Rectal smooth muscle tissue (tissue), 1 donor: Measurements from ENCODE around the gene MIEN1.
"Not testable (repeated sequence)": the region's sequence is repeated elsewhere in the genome, so short reads cannot be mapped to it uniquely, and the experiment has no call there.

Experiments
- H3K27ac ChIP-seq: one replicate; pipeline ENCODE4 v1.7.0; 2013; ENCODE audit warnings: low read depth, low read length, inconsistent platforms
- H3K27me3 ChIP-seq: one replicate; pipeline ENCODE4 v1.7.0; 2013; ENCODE audit warnings: low read length; ENCODE audit not compliant: control insufficient read depth, insufficient read depth
- H3K36me3 ChIP-seq: one replicate; pipeline ENCODE4 v1.7.0; 2013; ENCODE audit warnings: low read length; ENCODE audit not compliant: control insufficient read depth, insufficient read depth
- H3K4me1 ChIP-seq: one replicate; pipeline ENCODE4 v1.7.0; 2013; ENCODE audit warnings: low read length; ENCODE audit not compliant: control insufficient read depth, insufficient read depth
- H3K4me3 ChIP-seq: one replicate; pipeline ENCODE4 v1.7.0; 2013; ENCODE audit warnings: low read length
- H3K9ac ChIP-seq: one replicate; pipeline ENCODE4 v1.7.0; 2013; ENCODE audit warnings: low read length

Gene MIEN1

DNA sequence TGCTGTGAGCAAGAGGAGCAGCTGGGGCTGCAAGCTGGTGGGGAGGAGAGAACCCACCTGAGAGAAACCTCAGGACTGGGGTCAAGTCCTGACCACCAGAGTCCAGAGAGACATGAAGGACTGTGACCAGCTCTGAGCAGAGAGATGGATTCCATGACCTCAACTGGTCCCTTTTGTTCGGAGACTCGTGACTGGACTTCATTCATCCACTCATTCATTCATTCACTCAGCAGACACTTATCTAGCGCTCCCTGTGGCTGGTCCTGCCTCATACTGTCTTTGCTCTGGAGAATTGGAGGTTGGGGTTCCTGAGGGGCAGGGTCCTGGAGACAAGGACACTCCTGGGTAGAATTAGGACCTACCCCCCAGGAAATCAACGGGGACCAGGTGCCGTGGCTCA, 26.4 kb downstream of the MIEN1 start:
- H3K4me1 ChIP-seq, result peaks cover 5% of the 10 kb centered on the region
- peaks cover 5% of the 10 kb centered on the region for H3K36me3 ChIP-seq
- H3K9ac ChIP-seq, result no peak overlapping the region
- no peak overlapping the region for H3K27ac ChIP-seq
- H3K27me3 ChIP-seq, result no peaks in the 10 kb centered on the region
- H3K4me3 ChIP-seq, result no peak overlapping the region

- no peak overlapping the region for H3K27ac ChIP-seq
- H3K27me3 ChIP-seq, result no peaks in the 10 kb centered on the region
- no peak overlapping the region for H3K4me3 ChIP-seq
Observed at GRCh38 chr17:39702901-39703893, 27.1 kb downstream of the MIEN1 start.

GRCh38 chr17:39701784-39702422, 28.4 kb downstream of the MIEN1 start:
- H3K36me3 ChIP-seq, result no peaks in the 10 kb centered on the region
- no peak overlapping the region for H3K27ac ChIP-seq
- H3K9ac ChIP-seq, result no peak overlapping the region
- peaks cover 5% of the 10 kb centered on the region for H3K4me1 ChIP-seq
- no peak overlapping the region for H3K4me3 ChIP-seq
- no peaks in the 10 kb centered on the region for H3K27me3 ChIP-seq

More at GRCh38 chr17:39702901-39703893, 27.1 kb downstream of the MIEN1 start:
- H3K4me1 ChIP-seq, result peaks cover 5% of the 10 kb centered on the region
- peaks cover 5% of the 10 kb centered on the region for H3K36me3 ChIP-seq
- no peak overlapping the region for H3K9ac ChIP-seq

DNA sequence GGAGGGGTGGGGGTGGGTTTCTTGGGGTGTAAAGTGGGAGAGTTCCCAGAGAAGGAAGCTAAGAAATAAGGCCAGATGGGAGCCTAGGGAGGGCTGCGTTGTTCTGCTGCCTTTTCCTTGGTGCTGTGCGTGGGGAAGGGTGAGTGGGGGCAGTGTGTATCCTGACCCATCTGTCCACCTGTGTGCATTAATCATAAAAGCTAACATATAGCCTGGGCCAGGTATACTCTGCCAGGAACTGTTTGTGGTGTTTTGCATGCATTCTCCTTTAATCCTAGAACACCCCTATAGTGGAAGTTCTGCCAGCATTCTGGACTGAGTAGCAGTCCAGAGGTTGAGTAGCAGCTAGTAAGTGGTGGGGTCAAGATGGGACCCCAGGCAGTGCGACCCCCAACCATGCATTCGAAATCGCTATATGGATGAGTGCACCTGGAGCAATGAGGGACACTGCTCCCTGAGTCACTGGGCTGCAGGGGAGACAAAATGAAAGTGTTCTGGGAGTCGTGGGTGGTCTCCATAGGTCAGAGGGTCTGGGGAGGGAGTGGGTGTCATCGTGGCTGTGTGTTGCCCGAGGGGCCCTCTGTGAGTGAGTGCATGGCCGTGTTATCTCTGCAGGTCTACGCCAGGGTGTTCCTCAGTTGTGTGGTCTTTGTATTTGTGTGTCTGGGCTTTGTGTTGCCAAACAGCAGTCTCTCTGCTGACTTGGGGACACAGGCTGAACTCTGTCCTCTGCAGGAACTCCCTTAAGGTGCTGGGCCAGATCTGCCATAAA, 29.1 kb downstream of the MIEN1 start:
- no peak overlapping the region for H3K9ac ChIP-seq
- peak overlapping the region; percentile 79 for H3K4me3 ChIP-seq
- H3K4me1 ChIP-seq, result peaks cover 5% of the 10 kb centered on the region
- H3K27ac ChIP-seq, result peak overlapping the region; percentile 68
- no peaks in the 10 kb centered on the region for H3K27me3 ChIP-seq
- H3K36me3 ChIP-seq, result no peaks in the 10 kb centered on the region

GRCh38 chr17:39700148-39700987, 30.0 kb downstream of the MIEN1 start:
- H3K27me3 ChIP-seq, result no peaks in the 10 kb centered on the region
- H3K4me1 ChIP-seq, result peaks cover 5% of the 10 kb centered on the region
- H3K4me3 ChIP-seq, result peak overlapping the region; percentile 79
- no peaks in the 10 kb centered on the region for H3K36me3 ChIP-seq
- H3K9ac ChIP-seq, result peak overlapping the region; percentile 21
- H3K27ac ChIP-seq, result peak overlapping the region; percentile 68

DNA sequence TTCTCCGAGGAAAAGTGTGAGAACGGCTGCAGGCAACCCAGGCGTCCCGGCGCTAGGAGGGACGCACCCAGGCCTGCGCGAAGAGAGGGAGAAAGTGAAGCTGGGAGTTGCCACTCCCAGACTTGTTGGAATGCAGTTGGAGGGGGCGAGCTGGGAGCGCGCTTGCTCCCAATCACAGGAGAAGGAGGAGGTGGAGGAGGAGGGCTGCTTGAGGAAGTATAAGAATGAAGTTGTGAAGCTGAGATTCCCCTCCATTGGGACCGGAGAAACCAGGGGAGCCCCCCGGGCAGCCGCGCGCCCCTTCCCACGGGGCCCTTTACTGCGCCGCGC, 30.5 kb downstream of the MIEN1 start, which contains the start of gene ERBB2:
TSS of gene ERBB2 (plus strand) at position 247 of the 330 bp plus-strand sequence. CDS start 175 bp downstream, outside the sequence.
- Histone ChIP-seq H3K9ac (peak within 1 kb of the TSS; percentile 21), H3K27ac (peak within 1 kb of the TSS; percentile 68), H3K36me3 (no peaks in the 10 kb centered on the region), H3K4me3 (peak within 1 kb of the TSS; percentile 79), H3K27me3 (no peaks in the 10 kb centered on the region), H3K4me1 (peaks cover 5% of the 10 kb centered on the region)

DNA sequence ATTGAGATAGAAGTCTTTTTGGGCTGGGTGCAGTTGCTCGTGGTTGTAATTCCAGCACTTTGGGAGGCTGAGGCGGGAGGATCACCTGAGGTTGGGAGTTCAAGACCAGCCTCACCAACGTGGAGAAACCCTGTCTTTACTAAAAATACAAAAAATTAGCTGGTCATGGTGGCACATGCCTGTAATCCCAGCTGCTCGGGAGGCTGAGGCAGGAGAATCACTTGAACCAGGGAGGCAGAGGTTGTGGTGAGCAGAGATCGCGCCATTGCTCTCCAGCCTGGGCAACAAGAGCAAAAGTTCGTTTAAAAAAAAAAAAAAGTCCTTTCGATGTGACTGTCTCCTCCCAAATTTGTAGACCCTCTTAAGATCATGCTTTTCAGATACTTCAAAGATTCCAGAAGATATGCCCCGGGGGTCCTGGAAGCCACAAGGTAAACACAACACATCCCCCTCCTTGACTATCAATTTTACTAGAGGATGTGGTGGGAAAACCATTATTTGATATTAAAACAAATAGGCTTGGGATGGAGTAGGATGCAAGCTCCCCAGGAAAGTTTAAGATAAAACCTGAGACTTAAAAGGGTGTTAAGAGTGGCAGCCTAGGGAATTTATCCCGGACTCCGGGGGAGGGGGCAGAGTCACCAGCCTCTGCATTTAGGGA, 31.0 kb downstream of the MIEN1 start:
- not testable (repeated sequence) for H3K36me3 ChIP-seq, H3K27me3 ChIP-seq, H3K4me1 ChIP-seq, H3K9ac ChIP-seq
- Histone ChIP-seq H3K4me3 (peak overlapping the region; percentile 79), H3K27ac (peak overlapping the region; percentile 54)

GRCh38 chr17:39697961-39698360, 32.4 kb downstream of the MIEN1 start:
- Histone ChIP-seq H3K4me1 (peaks cover 2% of the 10 kb centered on the region), H3K4me3 (no peak overlapping the region), H3K36me3 (no peaks in the 10 kb centered on the region), H3K27ac (no peak overlapping the region), H3K9ac (no peak overlapping the region), H3K27me3 (no peaks in the 10 kb centered on the region)

DNA sequence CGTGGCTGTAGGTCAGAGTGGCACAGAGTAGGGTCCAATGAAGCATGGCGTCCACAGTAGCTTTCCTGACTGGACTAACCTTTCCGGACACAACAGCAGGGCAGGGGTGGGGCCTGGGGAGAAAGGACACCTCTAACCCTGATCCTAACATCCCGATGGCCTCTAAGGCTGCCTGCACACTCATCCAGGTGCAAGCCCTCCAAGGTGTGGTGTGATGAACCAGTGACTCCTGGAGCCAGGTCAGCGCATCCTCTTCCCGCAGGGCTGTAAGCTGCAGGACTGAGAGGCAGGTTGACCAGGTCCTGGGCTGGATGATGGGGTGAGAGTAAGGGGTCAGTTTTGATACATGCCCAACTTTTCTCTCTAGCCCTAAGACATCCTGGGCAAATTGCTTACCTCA, 33.6 kb downstream of the MIEN1 start:
- no peak overlapping the region for H3K9ac ChIP-seq
- no peaks in the 10 kb centered on the region for H3K27me3 ChIP-seq
- no peak overlapping the region for H3K4me3 ChIP-seq
- peaks cover 2% of the 10 kb centered on the region for H3K4me1 ChIP-seq
- no peaks in the 10 kb centered on the region for H3K36me3 ChIP-seq
- H3K27ac ChIP-seq, result no peak overlapping the region

GRCh38 chr17:39695089-39695474, 35.2 kb downstream of the MIEN1 start:
- H3K36me3 ChIP-seq, result no peaks in the 10 kb centered on the region
- H3K27me3 ChIP-seq, result no peaks in the 10 kb centered on the region
- H3K4me1 ChIP-seq, result peaks cover 2% of the 10 kb centered on the region
- H3K27ac ChIP-seq, result no peak overlapping the region
- no peak overlapping the region for H3K4me3 ChIP-seq
- no peak overlapping the region for H3K9ac ChIP-seq

DNA sequence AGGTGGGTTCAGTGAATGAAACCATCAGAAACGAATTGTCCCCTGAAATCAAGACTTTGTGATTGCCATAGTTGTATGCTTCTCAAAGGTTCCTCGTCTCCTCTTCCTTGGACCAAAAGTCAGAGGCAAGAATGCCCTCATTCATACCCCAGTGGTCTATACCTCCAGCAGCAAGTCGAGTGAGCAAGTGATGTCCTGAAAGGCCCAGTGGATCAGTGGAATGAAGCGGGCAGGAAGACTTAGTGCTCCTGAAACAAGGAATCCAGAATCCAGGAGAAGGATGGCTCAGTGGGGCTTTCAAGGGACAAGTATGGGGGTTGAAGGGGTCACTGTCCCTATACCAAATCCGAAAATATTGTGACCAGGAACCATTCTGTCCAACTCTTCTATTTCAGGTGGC, 35.7 kb downstream of the MIEN1 start:
- Histone ChIP-seq H3K36me3 (no peaks in the 10 kb centered on the region), H3K27me3 (no peaks in the 10 kb centered on the region), H3K27ac (no peak overlapping the region), H3K9ac (no peak overlapping the region), H3K4me1 (peaks cover 2% of the 10 kb centered on the region), H3K4me3 (no peak overlapping the region)
